ENCODE data around the gene NOL4L.

Gene NOL4L

DNA sequence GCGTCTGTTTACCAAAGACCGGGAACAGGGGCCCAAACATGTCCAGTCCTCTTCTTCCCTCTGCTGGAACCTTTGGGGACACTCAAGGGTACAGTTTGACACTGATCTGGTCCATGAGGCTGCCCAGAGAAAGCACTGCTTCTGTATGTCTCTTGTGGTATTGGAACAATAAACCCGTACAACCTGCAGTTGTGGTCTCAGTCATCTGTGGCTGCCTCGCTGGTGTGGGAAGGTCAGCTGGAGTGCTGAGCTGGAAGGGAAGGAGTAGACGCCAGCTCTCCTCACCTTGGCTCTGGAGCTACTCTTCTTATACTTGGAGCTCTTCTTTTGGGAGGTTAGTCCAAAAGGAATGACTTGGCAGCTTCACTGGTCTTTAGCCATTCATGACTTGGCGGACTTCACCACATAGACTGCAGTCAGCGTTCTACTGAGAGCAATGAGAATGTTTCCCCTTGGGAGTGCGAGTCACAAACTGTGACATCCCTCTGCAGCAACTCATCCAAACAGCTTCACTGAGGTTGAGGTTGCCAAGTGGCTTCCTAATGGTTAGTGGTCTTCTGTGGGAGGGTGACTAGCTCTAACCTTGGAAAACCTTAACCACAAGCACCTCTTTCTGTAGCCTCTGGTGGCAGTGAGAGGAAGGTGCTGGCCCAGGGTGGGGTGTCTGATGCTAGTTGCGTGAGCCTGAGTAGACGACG is 145.9 kb downstream of the NOL4L start:
- DNase-seq = peak; percentile 32

DNA sequence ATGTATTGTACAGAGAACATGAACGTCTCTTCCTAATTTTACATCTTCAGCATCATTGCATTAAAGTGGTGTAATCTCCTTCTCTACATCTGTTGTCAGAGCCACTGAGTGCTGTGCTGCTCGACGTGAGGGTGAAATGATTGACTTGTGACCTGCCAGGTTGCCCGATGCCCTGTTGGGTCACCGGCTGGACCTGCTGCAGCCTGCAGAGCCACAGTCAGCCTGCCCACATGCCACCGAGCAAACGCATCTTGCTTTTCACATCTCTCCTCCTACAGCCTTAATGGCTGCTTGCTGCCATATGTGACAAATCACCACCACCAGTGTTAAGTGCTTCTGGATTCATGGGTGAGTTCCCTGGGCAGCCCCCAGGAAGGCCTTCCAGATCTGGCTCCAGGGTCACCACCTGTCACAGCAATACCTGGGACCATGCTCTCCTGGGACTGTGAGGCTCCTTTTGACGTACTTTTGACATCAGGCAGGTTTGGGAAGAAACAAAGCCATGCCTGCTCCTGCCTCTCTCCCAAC is 146.7 kb downstream of the NOL4L start:
- DNase-seq = no peak

DNA sequence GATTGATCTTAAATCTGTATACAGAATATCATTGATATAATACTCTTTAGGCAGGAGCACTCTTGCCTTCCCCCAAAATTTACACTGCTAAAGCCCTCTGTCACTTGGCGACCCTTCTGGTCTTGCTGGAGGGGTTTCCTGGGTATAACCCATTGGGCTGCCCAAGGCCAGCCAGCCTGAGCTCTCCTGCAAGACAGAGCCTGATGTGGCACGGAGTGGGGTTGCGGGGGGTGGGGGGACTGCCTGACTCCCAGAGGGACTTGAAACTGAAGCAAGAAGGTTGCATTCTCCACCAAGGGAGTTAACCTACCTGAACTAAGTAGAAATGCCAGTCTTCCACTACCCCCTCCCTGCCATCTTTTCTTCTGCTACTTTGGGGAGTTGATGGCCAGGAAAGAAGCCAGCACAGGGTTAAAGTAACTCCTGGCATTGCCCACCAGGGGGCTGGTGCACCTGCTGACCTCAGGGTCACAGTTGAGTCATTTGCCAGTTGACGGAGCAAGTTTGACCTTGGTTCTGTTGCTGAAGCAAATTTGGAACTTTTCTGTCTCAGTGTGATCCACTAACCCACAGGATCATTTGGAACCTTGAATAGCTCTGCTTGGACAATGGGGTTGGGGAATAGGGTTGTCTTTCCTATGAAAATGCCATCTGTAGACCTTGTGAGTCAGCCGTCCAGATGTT is 147.6 kb downstream of the NOL4L start:
- DNase-seq = peak; percentile 20

DNA sequence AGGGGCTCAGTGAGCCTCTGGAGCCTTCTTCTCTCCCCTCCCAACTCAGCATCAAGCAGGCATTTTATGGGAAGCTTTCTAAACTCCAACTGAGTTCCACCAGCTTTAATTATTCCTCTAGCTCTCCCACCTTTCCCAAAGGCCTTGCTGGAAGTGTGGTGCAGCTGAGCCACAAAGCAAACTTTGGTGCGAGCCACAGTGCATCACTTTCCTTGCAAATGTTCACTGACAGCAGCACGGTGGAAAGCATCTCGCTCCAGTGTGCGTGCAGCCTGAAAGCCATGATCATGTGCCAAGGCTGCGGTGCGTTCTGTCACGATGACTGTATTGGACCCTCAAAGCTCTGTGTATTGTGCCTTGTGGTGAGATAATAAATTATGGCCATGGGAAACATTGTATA is 148.2 kb downstream of the NOL4L start:
- DNase-seq = no peak

DNA sequence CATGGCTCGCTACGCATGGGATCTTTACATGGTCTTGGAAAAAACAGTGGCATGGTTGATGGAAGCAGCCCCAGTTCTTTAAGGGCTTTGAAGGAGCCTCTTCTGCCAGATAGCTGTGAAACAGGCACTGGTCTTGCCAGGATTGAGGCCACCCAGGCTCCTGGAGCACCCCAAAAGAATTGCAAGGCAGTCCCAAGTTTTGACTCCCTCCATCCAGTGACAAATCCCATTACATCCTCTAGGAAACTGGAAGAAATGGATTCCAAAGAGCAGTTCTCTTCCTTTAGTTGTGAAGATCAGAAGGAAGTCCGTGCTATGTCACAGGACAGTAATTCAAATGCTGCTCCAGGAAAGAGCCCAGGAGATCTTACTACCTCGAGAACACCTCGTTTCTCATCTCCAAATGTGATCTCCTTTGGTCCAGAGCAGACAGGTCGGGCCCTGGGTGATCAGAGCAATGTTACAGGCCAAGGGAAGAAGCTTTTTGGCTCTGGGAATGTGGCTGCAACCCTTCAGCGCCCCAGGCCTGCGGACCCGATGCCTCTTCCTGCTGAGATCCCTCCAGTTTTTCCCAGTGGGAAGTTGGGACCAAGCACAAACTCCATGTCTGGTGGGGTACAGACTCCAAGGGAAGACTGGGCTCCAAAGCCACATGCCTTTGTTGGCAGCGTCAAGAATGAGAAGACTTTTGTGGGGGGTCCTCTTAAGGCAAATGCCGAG is 148.8 kb downstream of the NOL4L start:
- DNase-seq = no peak

DNA sequence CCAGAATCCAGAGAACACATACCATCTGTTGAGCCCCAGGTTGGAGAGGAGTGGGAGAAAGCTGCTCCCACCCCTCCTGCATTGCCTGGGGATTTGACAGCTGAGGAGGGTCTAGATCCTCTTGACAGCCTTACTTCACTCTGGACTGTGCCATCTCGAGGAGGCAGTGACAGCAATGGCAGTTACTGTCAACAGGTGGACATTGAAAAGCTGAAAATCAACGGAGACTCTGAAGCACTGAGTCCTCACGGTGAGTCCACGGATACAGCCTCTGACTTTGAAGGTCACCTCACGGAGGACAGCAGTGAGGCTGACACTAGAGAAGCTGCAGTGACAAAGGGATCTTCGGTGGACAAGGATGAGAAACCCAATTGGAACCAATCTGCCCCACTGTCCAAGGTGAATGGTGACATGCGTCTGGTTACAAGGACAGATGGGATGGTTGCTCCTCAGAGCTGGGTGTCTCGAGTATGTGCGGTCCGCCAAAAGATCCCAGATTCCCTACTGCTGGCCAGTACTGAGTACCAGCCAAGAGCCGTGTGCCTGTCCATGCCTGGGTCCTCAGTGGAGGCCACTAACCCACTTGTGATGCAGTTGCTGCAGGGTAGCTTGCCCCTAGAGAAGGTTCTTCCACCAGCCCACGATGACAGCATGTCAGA is 149.6 kb downstream of the NOL4L start:
- DNase-seq = no peak

DNA sequence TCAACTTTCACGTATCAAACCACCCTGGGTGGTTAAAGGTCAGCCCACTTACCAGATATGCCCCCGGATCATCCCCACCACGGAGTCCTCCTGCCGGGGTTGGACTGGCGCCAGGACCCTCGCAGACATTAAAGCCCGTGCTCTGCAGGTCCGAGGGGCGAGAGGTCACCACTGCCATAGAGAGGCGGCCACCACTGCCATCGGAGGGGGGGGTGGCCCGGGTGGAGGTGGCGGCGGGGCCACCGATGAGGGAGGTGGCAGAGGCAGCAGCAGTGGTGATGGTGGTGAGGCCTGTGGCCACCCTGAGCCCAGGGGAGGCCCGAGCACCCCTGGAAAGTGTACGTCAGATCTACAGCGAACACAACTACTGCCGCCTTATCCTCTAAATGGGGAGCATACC is 150.7 kb downstream of the NOL4L start:
- no peak for DNase-seq

DNA sequence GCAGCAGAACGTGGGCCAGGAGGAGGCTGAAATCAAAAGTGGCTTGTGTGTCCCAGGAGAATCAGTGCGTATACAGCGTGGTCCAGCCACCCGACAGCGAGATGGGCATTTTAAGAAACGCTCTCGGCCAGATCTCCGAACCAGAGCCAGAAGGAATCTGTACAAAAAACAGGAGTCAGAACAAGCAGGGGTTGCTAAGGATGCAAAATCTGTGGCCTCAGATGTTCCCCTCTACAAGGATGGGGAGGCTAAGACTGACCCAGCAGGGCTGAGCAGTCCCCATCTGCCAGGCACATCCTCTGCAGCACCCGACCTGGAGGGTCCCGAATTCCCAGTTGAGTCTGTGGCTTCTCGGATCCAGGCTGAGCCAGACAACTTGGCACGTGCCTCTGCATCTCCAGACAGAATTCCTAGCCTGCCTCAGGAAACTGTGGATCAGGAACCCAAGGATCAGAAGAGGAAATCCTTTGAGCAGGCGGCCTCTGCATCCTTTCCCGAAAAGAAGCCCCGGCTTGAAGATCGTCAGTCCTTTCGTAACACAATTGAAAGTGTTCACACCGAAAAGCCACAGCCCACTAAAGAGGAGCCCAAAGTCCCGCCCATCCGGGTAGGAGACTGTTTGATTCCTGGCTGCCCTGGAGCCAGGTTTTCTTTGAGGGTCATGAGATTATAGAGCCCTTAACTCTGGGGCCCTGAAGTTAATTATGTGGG is 151.7 kb downstream of the NOL4L start:
- no peak for DNase-seq

DNA sequence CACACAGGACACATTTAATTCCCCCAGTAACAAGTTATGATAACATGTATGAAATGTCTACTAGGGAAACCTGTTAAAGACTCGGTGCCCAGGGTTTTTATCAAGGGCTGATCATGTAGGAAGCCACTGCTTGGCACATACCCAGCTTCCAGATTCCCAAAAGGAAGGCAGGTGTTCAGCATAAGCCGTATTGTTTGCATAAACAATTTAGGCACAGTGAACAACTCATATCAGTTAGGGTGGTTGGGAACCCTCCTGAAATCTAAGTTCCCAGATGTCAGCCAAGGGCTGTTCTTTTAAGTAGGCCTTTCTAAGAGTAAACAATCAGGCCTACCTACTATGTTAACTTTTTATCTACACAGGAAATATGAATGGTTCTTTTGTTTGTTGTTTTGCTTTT is 152.9 kb downstream of the NOL4L start:
- no peak for DNase-seq

DNA sequence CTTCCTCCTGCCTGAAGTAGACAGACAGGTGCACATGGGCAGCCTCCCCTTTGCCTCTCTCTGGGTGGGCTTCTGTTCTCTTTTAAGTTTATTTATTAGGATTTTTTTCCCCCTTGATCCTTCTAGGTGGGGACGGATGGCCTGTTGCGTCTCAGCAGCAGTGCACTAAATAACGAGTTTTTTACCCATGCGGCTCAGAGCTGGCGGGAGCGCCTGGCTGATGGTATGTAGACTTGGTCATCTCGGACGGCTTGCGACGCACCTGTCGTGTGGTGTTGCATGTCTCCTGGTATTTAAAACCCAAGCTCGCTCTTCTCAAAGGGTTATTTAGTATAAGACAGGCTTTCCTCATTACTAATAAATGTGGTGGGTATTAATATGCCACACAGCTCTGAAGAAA is 153.7 kb downstream of the NOL4L start:
- DNase-seq = no peak

DNA sequence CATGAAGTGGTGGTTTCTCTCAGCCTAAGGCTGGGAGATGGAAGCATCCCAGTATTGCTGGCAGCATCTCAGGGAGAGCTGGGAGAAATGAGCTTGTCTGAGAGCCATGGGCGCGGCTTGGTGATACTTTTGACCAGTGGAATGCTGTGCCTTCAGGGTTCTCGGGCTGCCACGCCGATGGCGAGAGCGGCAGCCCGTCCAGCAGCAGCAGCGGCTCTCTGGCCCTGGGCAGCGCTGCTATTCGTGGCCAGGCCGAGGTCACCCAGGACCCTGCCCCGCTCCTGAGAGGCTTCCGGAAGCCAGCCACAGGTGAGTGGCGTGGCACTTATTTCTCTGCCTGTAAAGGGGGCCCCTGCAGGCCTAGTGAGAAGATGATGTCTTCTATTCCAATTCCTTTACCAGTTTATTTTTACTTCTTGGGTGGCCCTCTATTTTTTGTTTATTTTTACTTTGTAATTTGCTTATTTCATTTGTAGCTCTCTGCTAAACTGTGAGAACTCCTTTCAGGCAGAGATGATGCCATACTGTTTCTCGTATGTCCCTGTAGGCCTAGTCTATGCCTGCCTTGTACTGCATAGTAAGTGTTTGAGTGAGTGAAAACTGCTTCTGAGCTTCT is 155.3 kb downstream of the NOL4L start:
- DNase-seq = no peak

DNA sequence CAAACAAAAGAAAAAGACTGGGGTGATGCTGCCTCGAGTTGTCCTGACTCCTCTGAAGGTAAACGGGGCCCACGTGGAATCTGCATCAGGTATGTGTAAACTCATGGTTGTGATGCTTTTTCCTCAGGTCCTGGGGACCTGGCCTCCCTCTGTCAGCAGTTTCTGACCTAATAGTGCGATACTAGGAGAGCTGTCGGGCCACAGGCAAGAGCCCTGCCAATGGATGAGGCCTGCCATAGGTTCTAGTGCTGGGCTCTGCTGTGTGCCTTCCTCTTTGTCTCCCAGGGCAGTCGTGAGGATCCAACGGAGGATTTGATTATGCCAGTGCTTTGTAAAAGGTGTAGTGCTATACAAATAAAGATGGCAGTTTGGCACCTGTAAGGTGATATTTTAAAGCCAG is 155.8 kb downstream of the NOL4L start:
- DNase-seq = no peak

DNA sequence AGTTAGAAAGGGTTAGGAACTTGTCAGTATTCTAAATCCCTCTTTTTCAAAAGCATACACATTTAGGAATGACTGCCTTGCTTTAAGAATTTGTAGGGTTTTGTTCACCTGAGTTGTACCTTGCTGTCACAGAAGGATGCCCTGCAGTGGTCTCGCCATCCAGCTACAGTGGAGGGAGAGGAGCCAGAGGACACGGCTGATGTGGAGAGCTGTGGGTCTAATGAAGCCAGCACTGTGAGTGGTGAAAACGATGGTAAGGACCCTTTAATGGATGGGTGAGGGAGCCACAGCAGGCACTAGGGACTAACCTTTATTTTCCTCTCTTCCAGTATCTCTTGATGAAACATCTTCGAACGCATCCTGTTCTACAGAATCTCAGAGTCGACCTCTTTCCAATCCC is 157.1 kb downstream of the NOL4L start:
- DNase-seq = no peak

DNA sequence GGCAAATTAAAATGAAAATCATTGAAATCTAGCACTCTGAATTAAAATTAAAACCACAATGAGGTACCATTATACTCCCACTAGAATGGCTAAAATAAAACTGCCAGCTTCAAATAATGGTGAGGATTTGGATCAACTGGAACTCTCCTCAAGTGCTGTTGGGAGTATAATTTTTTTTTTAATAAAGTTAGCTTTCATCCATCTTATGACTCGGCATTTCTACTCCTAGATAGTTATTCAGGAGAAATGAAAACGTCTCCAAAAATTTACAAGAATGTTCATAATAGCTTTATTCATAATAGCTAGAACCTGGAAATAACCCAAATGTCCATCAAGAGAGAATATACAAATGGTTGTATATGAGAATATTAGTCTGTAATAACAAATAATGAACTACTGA is 163.8 kb downstream of the NOL4L start:
- DNase-seq = no peak

DNA sequence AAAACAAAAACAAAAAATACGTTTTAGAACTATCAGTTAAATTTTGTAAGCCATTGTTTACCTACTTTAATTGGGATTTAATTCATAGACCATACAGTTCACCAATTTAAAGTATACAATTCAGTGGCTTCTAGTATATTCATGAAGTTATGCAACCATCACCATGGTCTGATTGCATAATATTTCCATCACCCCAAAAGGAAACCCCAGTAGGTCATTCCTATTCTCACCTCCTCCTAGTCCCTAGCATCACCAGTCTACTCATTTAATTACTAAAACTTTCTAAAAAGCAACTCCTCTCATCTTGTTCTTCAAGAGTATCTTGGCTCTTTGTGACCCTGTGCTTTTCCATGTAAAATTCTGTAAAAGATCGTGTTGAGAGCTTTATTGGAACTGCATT is 166.8 kb downstream of the NOL4L start:
- peak; percentile 39 for DNase-seq

DNA sequence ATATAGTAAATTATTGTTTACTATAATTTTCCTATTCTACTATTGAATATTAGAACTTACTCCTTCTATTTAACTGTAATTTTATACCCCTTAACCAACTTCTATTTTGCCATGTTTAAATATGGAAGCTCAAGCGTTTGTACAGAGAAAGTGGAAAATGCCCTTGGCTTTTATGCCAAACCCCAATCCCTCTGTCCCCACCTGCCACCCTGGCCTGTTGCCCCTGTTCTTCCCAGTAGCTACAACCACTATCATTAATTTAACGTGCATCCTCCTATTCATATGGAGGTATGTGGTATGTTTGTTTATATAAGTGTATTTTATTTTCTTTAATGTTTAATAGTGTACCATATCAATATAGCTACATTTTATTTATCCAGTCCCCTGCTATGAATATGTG is 168.9 kb downstream of the NOL4L start:
- DNase-seq = no peak

DNA sequence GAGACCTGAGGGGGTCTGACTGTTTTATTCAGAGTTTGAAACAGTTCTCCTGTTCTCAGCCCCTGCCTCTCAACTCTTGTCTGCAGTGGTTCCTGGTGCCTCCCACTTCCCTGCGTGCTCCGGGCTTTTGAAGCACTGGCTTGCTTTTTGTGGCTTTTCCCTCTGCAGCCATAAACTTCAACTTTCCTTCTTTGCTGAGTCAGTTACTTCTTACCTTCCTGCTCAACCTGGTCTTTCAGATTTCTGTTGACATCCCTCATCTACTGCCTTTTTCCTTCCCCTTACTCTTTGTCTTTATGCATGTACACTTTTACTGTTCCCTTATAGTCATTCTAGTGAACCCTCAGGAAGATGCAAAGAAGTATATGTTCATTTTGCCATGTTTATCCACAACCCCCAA is 169.6 kb downstream of the NOL4L start:
- DNase-seq = no peak

DNA sequence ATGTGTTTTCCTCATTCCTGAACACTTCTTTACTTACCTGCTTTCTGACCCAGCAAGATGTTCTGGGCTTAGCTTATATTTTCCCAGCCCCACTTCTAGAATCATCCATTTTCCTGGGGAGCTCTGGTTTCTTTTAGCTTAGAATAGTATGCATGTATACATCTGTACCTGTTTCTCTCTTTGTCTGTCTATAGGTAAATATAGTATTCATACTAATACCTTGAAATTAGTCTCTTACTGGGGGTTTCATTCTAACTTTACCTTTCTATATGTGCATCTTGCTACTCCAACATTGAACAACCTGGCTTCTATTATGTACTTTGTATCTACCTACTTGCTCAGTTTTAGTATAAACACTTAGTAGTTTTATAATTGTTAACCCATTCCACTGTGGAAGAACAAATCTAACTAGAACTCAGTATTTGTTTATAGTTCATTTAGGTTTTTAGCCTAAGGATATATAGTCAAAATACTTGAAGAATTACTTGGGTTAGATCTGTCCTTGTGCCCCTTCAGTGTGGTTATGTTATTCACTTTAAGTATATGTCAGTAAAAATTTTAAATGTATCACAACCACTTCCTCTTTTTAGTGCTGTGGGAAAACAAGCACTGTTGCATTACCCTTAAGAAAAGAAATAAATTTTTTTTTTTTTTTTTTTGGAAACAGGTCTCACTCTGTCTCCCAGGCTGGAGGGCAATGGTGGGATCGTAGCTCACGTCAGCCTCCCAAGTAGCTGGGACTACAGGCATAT is 173.0 kb downstream of the NOL4L start:
- no peak for DNase-seq

DNA sequence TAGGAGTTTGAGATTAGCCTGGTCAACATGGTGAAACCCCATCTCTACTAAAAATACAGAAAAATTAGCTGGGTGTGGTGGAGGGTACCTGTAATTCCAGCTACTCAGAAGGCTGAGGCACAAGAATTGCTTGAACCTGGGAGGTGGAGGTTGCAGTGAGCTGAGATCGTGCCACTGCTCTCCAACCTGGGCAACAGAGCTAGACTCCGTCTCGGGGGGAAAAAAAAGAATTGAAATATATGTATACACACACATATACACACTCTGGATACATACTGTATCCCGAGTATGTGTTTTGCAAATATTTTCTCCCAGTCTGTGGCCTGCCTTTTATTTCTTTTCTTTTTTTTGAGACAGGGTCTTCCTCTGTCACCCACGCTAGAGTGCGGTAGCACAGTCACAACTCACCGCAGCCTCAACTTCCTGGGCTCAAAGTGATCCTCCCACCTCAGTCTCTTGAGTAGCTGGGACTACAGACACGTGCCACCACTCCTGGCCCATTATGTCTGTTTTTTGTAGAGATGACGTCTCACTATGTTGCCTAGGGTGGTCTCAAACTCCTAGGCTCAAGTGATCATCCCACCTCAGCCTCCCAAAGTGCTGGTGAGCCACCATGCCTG is 177.9 kb downstream of the NOL4L start:
- peak; percentile 65 for DNase-seq

DNA sequence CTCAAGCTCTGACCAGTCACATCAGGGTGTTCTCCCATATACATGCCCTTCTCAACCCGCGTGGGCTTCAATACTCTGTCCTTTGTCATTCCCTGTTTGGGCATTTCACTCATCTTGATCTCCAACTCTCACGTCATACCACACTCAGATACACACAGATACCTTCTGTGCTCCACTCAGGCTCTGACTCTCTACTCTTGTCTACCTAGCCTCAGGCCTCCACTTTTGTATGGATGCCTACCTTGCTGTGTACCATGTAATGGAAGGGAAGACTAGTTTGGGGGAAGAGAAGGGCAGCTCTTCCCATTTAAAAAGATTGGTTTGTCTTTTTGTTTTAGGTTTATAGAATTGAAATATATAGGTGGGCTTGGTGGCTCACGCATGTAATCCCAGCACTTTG is 178.4 kb downstream of the NOL4L start:
- no peak for DNase-seq

DNA sequence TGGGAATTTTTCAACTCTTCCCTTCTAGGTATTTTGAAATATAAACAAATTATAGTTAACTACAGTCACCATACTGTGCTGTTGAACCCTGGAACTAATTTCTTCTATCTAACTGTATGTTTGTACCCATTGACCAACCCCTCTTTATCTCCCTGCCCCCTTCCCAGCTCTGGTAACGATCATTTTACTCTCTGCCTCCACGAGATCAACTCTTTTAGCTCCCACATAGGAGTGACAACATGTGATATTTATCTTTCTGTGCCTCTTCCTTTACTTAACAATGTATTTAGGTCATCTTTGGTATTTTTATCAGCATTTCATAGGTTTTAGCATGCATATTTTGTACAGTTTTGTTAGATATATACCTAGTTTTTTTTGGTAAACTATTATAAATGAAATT is 181.1 kb downstream of the NOL4L start:
- DNase-seq = no peak
